Measurements from ENCODE around the gene CASP10.

DNA sequence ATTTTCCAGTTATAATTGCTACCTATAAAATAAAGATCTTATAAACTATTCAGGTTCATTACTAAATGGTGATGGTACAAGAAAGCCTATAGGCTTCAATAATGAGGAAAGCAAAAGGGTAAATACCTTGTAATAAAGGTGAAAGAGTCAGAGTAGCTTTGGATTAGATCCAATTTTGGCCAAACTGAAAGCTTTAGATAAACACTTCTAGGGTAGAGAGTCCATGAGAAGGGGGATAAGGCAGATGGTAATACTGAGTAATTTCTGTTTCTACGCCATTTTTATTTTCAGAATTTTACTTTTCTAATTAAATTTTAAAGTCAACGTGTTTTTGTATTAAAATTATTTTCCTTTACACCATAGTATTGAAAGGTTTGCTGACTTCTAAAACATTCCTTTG is 86.8 kb downstream of the CASP10 start:
- TF ChIP-seq EZH2phosphoT487 (IDR thresholded peaks at IDR 0.05; ENCODE audit: insufficient read depth, low read depth) = no peak
- no peak for TF ChIP-seq EZH2 (IDR thresholded peaks at IDR 0.05; ENCODE audit: insufficient read depth, poor library complexity, severe bottlenecking)

All from GM23248 (cell line).